HL-60 (cell line): ENCODE data around the gene AK4.

ENCODE experiments used
- CTCF ChIP-seq: IDR thresholded peaks from one replicate; pipeline ENCODE4 v1.5.1; 2011; ENCODE audit warnings: low read length, control low read depth, inconsistent platforms; ENCODE audit not compliant: insufficient read depth
- POLR2AphosphoS5 ChIP-seq: IDR thresholded peaks from 2 replicates; pipeline ENCODE4 v1.6.1; 2012; ENCODE audit warnings: low read depth

- TF ChIP-seq CTCF (no peak), POLR2AphosphoS5 (no peak)
These were observed 42.2 kb downstream of the AK4 start for GRCh38 chr1:65190229-65190628.
